ENCODE data around the gene PAGR1. TPM values are rescaled to one million over a fixed set of nuclear protein-coding genes. Genes with fewer than 3 reads are reported as not detected.

Gene PAGR1
- total RNA-seq, 1 experiment from 2014 or later: 32.0 TPM

- H3K9me3 Mint-ChIP-seq (ENCODE audit: low read depth, unreplicated experiment): no peaks in the 10 kb centered on the region
- H3K4me3 Mint-ChIP-seq (ENCODE audit: low read depth, unreplicated experiment): peak overlapping the region; percentile 81
- CTCF ChIA-PET: interaction anchor here (0.5 to 0.9 kb wide), 7 partner anchors 10 to 823 kb away, joined by 3 to 6 read pairs (median 4); partner anchors contain the start of gene KIF22
- H3K36me3 Mint-ChIP-seq (ENCODE audit: insufficient read depth, unreplicated experiment): peaks cover 85% of the 10 kb centered on the region
- BruUV-seq (replicated peaks): no TSS peak
- H3K27me3 Mint-ChIP-seq (ENCODE audit: unreplicated experiment): peaks cover 39% of the 10 kb centered on the region
- H3K27ac Mint-ChIP-seq (ENCODE audit: unreplicated experiment): peak overlapping the region; percentile 28
- intact Hi-C loops (cut with micrococcal nuclease; ENCODE audit: unreplicated experiment): loop anchor here (10.0 kb wide), 1 partner anchor 107 kb away; no protein-coding TSS in a partner anchor
- no peak for TF ChIP-seq CTCF (IDR thresholded peaks at IDR 0.05; ENCODE audit: unreplicated experiment)
- H3K4me1 Mint-ChIP-seq (ENCODE audit: low read depth, unreplicated experiment): peaks cover 32% of the 10 kb centered on the region
- DNase-seq: peak; percentile 98
Measured at GRCh38 chr16:29811170-29811895, 4.6 kb upstream of the PAGR1 start.

DNA sequence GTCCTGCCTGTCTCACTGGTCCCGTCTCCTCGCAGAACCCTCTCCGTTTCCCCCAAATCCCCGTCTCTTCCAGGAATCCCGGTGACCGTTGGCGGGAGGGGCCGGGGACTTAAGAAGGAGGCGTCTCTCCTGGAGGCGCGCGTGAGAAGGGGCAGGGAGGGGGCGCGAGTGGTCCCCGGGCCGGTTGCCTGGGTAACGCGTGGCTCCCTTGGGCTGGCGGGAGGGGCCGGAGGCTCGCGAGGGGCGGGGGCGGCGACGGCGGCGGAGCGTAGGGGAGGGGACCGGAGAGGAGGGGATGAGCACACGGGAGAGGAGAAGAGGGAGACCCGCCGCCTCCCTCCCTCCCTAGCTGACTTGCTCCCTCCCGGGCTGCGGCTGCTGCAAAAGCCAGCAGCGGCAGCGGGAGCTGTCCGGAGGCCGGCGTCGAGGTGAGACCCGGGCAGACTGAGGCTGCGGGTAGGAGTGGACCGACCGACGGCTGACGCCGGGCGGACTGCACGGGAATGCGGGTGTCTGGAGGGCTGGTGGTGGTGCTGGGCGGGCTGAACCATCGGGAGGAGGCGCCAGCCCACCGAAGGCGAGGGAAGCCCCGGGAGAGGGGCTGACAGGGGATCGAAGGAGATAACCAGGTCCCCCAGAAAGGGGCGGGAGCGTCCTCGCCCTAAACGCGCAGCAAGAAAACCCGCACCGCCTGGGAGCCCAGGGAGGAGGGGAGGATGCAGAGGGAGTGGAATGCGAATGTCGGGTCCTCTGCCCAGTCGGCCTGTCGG is 3.9 kb upstream of the PAGR1 start, which contains the start of gene PRRT2:
TSS of gene PRRT2 (plus strand) at position 298 of the 770 bp plus-strand sequence. CDS start 862 bp downstream, outside the sequence.
- CTCF ChIA-PET: interaction anchor here (0.5 to 0.9 kb wide), 6 partner anchors 10 to 822 kb away, joined by 3 to 6 read pairs (median 4); partner anchors contain the start of gene KIF22
- Mint-ChIP-seq H3K4me3 (ENCODE audit: low read depth, unreplicated experiment) (peak within 1 kb of the TSS; percentile 81), H3K36me3 (ENCODE audit: insufficient read depth, unreplicated experiment) (peaks cover 85% of the 10 kb centered on the region), H3K27me3 (ENCODE audit: unreplicated experiment) (peaks cover 39% of the 10 kb centered on the region), H3K9me3 (ENCODE audit: low read depth, unreplicated experiment) (no peaks in the 10 kb centered on the region), H3K27ac (ENCODE audit: unreplicated experiment) (peak within 1 kb of the TSS; percentile 28), H3K4me1 (ENCODE audit: low read depth, unreplicated experiment) (peaks cover 32% of the 10 kb centered on the region)
- BruUV-seq (replicated peaks): no TSS peak
- DNase-seq: peak; percentile 47
- intact Hi-C loops (cut with micrococcal nuclease; ENCODE audit: unreplicated experiment): loop anchor here (10.0 kb wide), 1 partner anchor 107 kb away; no protein-coding TSS in a partner anchor
- TF ChIP-seq CTCF (IDR thresholded peaks at IDR 0.05; ENCODE audit: unreplicated experiment): no peak

- peaks cover 34% of the 10 kb centered on the region for H3K4me1 Mint-ChIP-seq (ENCODE audit: low read depth, unreplicated experiment)
- peaks cover 39% of the 10 kb centered on the region for H3K27me3 Mint-ChIP-seq (ENCODE audit: unreplicated experiment)
Measured at GRCh38 chr16:29812754-29813643, 3.0 kb upstream of the PAGR1 start.

More at GRCh38 chr16:29812754-29813643, 3.0 kb upstream of the PAGR1 start:
- BruUV-seq (replicated peaks): no TSS peak
- H3K27ac Mint-ChIP-seq (ENCODE audit: unreplicated experiment): no peak overlapping the region
- DNase-seq: no peak
- H3K36me3 Mint-ChIP-seq (ENCODE audit: insufficient read depth, unreplicated experiment): peaks cover 85% of the 10 kb centered on the region
- intact Hi-C loops (cut with micrococcal nuclease; ENCODE audit: unreplicated experiment): loop anchor here (10.0 kb wide), 1 partner anchor 108 kb away; no protein-coding TSS in a partner anchor
- CTCF ChIA-PET: no interaction called here
- TF ChIP-seq CTCF (IDR thresholded peaks at IDR 0.05; ENCODE audit: unreplicated experiment): no peak
- no peaks in the 10 kb centered on the region for H3K9me3 Mint-ChIP-seq (ENCODE audit: low read depth, unreplicated experiment)
- peak overlapping the region; percentile 96 for H3K4me3 Mint-ChIP-seq (ENCODE audit: low read depth, unreplicated experiment)
